Kasumi-1 (cell line): Measurements from ENCODE around the gene SLAMF7.
A peak's percentile ranks its signal among the peaks of the same experiment; 100 is the strongest.
"Not testable (repeated sequence)": the region's sequence is repeated elsewhere in the genome, so short reads cannot be mapped to it uniquely, and the experiment has no call there.

Experiments used
- DNase-seq, 2 experiments: peaks; one replicate each; lab custom pipeline; 2025; lab: John Stamatoyannopoulos, UW

SLAMF7 gene

DNA sequence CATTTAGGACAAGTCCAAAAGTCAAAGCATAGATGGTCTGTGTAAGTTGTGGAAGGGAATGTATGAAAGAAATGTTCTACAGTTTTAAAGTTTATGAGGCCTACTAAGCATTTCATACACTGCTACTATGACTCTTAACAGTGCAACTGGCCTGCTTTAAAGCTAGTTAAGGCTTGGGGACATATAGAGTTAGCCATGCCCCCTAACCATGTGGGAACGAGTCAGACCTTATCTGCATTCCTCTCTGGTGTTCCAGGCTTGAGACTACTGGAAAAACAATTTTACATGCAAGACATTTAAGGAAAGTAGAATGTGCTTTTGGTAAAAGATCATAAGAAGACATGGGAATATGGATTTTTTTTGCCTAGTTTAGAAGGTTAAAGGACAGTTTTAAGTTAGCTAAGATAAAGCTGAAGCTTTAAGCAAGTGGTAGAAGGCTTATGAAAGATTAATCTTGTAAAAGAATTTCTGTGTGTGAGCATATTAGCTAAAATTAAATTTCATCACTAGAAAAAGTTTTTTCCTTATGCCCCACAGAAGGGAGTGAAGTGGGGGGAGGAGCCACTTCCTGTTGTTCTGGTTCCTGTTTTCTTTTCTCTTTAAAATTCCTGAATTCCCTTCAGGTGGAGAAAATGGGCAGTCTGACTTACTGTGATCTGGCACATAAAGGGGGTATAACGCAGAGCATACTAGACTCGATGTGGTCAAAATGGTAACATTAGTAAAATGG, 18.5 kb upstream of the SLAMF7 start:
- no peak for DNase-seq

DNA sequence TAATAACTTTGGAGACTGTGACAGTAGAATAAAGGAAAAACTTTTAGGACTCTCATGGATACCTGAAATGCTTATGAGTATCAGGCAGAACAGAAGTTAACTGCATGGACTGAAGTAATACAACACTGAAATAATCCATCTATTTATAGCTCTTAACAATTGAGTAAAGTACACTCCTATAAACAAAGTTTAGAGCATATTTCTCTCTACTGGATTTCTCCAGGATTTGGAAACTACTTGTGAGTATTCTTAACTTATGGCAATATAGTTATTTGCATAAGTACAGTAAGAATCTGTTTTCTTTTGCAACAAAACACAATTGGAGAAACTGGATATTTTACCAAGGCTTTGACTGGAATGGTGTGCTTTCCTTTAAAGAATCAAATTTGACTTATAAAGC, 17.6 kb upstream of the SLAMF7 start:
- no peak for DNase-seq

DNA sequence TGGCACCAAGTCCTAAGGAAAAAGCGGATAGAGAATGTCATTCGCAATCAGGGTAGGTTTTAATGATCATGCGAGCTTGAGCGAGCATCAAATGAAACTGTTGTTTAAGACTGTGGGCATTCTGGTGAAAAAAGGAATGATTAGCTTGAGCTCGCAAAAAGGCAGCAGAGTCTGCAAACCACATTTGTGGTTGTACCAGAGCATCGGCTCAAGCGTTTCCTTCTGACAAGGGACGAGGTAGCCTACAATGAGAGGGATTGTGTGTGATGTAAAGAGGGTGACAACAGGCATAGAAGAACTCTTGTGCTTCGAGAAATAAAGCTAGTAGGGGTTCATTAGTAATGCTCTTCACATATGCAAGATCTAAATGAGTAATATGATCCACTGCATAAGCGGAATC, 16.3 kb upstream of the SLAMF7 start:
- peak in 1 of 2 experiments; percentile 3 for DNase-seq

DNA sequence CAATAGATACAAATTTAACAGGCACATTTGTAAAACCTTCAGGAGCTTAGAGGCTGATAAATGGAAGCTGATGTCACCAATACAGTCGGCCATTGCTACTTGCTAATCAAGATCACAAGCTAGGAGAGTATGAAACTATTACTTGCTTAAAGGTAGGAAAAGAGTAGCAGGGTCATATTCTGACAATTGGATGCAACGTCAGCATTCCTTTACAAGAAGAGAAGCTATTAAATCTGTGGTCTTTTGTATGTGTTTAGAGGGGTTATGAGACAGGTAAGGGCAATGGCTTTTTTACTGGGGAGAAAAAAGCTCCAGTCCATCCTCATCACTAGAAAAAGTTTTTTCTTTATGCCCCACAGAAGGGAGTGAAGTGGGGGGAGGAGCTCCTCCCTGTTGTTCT, 15.7 kb upstream of the SLAMF7 start:
- no peak for DNase-seq

DNA sequence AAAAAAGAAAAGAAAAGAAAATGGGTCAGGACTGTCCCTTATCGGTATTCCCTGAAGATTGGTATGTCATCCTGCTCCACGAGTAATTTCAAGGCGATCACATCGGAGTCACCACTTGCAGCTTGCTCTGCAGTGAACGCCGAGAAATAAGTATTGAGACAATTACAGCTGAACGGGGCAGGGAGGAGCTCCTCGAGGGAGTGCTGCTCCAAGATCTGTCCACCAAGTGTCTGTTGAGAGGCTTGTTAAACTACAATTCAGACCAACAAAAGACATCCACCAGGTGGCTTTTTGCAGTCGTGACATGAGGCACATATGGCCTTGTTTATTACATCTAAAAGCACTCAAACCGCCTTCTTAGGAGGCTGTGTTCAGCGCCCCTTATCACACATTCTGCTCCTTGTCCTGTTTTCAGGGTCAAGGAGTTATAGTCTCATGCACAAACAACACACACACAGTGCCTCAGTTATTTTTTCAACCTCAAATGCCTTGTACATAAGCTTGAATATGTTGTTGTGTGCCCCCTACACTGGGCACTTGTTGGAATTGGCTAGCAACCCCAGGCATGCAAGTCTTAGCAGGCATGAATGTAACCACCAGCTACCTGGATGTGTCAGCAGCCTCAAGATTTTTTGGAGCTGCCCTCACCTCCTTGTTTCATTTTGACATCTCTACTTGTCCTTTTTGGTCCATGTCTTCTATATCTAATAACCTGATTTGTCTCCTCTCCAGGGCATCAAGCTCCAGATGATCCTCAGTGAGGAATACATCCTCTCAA, 14.4 kb upstream of the SLAMF7 start:
- DNase-seq: no peak

DNA sequence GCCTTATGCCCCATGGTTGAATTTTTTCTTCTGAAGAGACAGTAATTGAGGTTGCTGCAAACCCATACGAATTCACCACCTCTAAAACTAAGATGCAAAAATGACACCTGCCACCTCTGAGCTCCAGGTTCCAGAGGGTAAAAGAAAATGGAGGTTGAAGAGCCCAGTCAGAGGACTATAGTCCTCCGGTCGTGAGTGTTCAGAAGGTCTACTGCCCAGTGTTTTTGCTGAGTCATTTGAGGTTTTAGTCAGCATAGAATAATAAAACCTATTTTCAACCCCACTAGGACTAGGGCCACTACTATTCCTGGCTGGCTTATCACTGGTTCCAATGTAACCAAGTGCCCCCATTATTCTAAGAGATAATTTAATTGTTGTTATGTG, 12.9 kb upstream of the SLAMF7 start:
- no peak for DNase-seq

DNA sequence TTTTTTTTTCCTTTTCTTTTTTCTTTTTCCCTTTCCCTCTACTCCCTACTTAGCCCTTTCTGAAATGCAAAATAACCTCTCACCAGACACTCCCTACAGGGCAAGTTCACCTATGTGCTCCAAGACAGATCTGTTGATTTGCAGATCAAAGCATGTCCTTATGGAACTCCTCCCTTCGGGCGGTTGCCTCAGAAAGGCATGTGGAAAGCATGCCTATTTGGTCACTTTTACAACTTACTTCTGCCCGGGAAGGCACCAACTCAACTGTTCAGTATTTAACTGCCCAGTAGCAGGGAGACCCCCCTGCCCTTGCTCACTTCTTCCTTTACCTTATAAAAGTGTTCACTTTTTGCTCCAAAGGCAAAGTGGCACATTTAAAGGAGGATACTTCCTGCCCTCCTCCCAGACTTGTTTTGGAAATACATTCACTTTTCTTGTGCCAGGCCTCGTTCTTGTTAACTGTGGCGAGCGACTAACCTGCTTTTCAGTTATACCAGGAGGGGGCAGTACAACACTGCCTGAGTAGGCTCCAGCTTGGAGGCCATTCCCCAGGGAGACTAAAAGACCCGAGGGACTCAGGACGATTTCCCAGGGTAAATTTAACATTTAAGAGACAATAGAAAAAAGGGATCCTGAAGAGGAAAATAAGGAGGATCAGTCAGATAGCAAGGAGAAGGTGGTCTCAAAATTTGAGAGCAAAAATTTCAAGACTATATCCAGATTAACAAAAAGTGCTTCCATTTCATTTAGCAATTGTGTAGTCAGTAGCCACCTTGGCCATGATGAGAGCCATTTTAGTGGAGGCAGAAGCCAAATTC, 12.3 kb upstream of the SLAMF7 start:
- peak; percentile 84 to 85 for DNase-seq

DNA sequence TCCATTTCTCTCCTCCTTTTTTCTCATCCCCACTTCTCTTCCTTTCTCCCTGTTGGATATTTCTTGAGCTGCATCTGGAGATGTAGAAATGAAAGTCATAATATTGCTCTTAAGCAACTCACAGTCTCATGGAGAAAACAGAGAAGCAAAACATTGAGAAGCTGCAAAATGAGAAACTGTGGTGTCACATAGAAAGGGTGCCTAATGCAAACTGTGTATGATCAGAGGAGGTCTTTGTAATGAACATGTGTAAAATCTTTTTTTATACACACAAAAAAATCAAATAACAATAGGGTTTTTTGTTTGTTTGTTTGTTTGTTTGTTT, 11.8 kb upstream of the SLAMF7 start:
- no peak for DNase-seq

DNA sequence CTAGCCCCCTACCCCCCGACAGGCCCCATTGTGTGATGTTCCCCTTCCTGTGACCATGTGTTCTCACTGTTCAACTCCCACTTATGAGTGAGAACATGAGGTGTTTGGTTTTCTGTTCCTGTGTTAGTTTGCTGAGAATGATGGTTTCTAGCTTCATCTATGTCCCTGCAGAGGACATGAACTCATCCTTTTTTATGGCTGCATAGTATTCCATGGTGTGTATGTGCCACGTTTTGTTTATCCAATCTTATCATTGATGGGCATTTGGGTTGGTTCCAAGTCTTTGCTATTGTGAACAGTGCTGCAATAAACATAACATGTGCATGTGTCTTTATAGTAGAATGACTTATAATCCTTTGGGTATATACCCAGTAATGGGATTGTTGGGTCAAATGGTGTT, 7.5 kb upstream of the SLAMF7 start:
- DNase-seq: not testable (repeated sequence)

DNA sequence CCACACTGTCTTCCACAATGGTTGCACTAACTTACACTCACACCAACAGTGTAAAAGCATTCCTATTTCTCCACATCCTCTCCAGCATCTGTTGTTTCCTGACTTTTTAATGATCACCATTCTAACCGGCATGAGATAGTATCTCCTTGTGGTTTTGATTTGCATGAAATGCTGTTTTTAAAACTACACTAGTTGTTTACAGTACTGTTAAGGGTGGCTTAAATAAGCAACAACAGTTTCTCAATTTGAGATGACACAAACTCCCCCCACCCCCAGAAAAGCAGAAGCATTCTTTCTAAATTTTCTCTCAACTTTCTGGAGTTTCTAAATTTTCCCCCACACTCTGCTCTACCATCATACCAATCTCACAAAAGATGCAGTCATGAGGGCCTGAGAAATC, 7.1 kb upstream of the SLAMF7 start:
- DNase-seq: no peak

DNA sequence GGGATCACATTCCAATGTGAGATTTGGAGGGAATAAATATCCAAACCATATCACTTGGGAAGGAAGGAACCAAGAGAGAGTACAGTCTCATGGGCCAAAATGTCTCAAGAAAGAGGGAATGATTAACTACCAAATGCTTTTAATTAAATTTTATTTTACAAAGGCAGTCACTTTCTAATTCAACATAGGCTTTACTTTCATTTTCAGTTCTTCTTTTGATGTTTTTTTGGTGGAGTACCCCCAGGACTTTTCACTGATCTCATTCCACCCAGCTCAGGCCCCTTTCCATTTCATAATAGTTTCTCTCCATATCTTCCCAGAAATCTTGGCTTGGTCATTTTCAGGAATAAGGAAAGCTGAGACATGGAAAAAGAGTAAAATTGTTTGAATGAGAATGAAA, 5.1 kb upstream of the SLAMF7 start:
- no peak for DNase-seq

DNA sequence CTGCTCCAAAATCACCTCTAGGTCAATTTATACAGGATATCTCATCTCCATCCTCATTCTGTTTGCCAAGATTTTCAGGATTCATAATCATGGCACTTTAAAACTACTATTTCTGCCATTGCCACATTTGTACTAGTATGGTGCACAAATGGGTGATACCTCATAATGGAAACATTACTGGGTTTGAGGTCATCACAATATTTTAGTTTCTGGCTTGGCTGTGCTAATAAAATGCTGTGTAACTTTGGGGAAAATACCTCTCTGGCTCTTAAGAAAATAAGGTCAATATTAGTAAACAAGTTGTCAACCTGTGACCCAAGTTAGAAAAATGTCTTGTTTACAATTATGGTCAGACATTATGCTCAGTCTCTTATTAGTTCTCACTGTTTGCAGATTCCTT, 4.7 kb upstream of the SLAMF7 start:
- no peak for DNase-seq

DNA sequence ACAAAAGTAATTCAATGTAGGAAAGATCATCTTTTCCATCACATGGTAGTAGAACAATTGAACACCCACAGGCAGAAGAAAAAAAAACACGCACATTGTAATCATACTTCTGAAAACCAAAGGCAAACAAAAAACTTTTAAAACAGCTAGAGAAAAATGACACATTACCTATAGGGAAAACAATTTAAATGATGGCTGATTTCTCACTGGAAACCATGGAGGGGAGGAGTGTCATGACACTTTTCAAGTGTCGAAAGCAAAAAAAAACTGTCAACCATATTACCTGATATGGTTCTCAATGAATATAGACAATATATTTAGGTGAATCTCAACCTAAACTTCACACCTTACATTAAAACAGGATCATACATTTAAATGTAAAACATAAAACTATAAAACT, 776 bp upstream of the SLAMF7 start:
- DNase-seq: no peak

DNA sequence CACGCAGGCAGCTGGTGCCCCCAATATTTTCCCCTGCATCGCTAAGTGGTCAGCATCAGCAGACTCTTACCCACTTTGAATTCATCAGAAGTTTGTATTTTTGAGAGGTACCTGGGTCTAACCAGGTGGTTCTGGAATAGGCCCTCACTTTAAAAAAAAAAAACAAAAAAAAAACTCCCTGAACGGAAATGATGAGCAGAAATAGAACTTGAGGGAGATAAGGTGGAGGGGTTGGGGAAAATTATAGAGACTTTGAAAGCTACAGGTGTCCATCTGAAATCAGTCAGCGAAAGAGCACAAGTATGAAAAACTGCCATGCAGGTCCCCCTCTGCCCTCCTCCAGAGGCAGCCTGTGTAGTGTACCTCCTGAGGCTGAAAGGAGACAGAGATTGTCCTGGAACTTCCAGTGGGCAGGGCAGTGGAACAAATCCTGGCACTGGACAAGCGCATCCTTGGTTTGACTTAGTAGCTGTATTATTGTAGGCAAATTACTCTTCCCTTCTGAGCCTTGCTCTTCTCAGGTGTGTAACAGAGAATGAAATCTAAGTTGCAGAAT, 1.2 kb downstream of the SLAMF7 start:
- no peak for DNase-seq

DNA sequence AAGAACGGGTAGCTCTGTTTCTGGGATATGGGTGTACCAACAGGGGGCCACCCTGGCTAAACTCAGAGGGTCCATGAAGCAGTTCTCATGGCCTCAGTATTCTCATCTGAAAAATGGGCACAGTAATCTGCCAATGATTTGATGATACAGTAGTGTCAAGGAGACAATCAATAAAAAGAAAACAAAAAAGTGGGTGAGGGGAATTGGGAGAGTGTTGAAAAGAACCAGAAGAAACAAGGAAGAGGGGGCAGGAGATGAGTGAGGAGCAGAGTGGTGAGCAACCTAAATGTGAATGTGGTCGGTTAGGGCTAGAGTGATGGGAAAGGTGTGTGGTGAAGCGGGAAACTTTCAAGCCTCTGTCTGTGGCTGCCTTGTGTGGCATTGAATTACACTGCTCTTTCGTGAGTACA, 2.0 kb downstream of the SLAMF7 start:
- DNase-seq: no peak

DNA sequence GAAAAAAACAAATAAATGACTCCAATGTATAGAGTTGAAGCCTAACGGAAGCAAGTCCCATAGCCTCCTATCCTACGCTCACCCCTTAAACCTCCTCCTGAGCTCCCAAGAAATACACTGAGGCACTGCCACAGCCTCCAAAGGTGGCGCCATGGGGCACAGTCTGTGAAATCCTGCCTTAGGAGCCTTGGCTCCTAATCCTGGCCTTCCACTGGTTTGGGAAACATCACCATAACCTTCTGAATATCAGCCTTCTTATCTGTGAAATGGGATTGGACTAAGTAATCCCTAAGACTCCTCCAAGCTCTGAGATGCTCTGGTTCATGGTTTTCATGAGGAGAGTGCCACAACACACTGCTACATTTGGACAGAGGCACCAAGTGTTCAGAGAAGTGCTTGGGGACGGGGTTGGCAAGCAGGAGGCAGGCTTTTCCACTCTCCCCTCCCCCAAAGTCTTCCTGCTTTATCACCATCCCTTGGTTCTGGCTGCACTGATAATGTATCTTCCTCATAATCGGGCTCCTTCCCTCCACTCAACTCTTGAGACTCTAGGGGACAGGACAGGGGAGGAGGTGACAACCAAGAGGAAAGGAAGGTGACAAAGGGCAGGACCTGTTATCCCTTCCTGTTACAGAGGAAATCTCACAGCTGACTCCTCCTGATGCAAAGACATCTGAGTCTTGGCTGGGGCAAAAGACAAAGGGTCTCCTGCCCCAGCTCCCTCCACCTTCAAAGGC, 2.7 kb downstream of the SLAMF7 start:
- no peak for DNase-seq

DNA sequence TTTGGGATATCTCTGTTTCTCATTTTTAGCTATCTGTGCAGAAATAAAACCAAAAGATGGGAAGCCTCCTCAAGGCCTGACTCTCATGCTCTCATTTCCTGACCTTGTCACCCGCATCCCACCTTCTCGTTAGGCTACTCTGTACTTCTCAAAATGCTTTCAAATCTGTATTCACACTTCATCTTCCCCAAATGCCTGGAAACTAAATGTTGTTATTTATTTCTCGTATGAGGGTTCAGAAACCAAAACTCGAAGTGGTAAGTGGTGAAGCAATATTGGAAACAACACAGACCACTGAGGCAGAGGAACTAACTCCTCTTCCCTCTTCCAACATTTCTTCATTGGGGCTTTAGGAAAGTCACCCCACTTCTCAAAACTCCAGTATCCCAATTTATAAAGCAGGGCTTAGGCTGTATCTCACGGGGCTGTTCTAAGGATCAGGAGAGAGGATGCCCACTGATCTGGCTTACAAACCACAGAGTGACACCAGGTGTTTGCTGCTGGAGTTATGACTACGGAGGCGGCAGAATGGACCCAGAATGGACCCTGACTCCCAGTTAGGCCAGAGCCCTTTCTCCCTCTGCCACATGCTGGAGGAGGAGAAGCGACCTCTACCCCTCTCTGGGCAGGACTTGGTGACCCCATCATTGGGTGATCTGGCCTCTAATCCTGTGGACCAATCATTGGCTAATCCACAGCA, 3.5 kb downstream of the SLAMF7 start:
- no peak for DNase-seq

DNA sequence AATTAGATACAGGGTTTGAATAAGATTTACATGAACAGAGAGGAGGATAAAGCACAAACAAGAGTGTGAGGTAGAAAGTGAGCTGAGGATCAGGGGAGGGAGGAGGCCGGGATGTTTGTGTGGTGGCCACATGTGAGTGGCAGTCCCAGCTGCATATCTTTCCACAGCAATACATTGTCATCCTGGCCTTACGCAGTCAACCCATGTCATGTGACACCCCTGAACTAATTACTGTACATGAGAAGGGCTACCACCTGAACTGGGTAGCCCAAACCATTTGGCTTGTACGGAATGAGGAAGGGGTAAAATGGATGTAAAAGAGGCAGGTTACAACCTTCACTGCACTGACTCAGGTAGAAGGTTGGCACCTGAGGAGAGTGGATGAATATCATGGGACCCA, 4.2 kb downstream of the SLAMF7 start:
- DNase-seq: no peak

DNA sequence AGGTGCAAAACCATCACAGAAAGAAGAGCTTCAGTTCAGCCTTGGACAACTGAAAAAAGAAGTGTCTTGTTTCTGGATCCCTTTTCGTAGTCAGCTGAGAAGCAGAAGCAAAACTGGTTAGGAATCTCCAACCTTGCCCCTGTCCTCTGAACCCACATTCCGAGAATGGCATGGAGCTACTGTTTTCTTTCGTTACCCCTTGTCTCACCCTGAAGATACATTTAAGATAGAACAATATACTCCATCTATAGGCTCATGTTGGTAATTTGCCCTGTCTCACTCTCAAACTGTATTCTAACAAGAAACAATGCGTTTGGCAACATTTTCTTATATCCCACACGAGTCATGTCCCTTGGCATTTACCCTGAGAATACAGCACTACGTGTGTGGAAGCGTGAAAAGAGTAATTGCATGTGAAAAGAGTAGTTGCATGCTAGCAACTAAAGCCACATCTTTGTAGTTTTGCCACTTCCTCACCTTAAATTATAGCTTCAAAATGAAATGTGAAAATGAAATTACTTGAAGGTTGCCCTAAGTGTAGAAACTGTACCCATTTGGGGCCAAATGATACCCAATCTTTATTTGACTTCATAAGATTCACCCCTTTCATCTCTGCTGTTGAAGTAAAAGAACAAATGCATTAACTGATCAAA, 5.3 kb downstream of the SLAMF7 start:
- DNase-seq: no peak

DNA sequence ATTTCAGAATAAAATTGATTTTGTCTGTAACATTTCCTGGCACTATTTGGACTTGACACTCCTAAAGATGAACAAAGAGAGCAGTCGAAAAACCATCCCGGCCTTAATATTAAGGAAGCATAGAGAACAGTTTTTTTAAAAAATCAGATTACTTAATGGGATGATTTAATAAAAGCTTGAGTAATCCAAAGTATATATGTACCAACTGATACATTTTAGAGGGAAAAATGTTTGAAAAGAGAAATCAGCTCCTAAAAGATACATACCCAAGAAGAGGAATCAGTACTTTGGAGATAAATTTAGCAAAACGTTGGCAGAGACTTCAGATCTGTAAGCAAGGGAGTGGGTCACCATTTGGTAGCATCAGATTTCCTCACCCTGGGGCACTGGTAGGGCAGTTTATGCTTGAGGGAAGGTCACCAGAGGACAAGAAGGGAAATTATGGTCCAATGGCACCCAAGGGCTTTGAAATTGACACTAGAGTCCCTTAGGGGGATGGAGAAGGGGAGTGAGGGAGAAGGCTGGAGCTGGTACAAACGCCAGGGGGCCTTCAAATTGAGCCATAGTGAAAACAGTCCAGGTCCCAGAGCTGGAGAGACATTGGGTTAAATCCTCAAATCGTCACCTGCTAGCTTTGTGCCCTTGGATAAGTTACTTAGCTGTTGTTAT, 5.9 kb downstream of the SLAMF7 start:
- DNase-seq: no peak
